ENCODE results near the gene NEK6.

Gene NEK6

DNA sequence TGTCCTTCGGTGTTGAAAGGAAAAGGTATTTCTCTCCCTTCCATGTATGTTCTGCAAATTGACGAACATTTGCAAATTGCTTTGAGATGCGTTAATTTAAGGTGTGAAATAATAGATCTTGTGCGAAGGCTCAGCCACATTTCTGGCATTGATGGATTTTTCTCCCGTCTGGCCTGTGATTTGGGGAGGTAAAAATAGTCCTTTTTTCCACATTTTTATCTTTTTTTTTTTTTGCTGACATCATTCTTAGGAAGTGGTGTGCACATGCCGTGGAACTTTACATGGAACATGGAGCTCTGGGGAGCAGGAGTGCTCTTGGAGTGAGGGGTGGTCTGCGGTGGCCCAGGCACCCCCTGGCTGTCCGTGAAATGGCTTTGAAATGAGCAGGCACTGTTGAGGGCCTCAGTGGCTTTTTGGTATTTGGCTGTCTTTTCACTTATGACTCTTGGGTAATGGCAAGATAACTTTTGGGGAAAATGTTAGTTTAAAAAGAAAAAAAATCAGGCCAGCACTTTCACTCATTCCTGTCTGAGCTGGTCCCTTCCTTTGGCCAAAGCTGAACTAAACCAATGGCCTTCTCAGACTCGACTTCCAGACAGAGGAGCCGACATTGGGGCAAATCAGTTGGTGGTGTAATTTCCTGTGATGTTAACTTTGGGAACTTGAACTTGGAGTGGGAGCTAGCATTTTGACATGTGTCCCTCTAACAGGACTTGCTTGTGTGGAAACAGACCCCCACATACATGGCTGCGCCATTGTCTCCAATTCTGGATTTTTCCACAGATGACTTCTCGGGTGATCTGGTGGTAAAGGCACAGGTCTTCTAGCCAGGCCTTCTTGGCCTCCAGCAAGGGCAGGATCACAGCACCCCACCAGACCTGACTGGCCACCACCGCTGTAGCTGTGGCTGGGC is 4.2 kb downstream of the NEK6 start:
- DNase-seq (ENCODE audit: low read depth, low spot score), result no peak

DNA sequence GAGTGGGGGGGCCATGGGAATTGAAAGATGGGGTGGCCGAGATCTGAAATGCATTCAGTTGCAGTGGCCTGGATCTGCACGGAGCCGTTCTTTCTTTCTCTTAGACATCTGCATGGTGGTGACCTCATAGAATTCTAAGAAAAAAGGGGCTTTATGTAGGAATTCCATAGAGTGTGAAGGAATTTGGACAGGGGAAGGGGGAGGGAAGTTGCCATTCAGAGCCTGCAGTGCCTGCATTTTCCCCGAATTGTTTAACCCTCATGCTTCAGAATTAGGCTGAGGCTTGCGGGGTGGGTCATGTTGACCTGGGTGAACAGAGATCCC is 4.9 kb downstream of the NEK6 start:
- peak; percentile 68 for DNase-seq (ENCODE audit: low read depth, low spot score)

DNA sequence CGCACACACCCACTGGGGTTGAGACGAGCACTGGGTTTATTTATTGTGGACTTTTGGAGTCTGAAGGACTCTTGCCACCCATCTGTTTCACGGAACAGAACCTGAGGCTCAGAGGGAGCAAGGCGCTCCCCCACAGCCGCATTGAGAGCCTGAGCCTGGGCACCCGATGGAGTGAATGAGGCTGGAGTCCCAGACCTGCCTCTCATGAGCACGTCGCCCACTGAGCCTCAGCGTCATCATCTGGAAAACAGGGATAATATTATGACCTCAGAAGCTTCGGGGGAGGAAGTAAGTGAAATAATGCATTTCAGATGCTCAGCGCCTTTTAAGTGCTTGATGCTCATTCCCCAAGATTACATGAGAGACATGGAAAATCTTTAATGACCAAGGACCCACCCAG is 5.5 kb downstream of the NEK6 start:
- no peak for DNase-seq (ENCODE audit: low read depth, low spot score)

DNA sequence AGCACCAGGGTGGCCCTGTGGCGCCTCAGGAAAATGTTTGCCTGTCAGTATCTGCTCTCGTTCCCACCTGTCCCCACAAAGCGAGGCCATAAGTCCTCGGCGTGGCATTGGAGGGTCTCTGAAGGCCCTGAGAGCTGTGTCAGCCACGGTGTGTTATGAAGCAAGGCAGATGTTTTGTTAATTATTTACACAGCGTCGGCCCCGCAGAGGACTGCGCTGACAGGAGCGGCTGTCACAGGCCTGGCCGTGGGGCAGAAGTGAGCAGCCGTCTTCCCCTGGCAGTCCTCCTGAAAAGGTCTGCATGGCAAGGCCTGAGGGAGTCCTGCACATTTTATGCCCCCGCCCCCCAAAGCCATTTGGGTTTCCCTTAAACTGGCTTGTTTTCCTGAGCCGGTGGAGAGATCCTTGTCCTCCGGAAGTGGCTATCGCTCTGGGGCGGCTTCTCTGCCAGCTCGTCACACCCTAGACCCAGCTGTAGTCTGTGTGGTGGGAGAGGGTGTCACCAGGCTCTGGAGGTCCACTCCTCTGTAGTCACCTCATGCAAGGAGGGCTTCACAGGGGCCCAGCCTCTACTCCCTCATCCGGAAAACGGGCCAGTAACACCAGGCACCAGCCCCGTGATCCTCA is 6.2 kb downstream of the NEK6 start:
- DNase-seq (ENCODE audit: low read depth, low spot score), result no peak

DNA sequence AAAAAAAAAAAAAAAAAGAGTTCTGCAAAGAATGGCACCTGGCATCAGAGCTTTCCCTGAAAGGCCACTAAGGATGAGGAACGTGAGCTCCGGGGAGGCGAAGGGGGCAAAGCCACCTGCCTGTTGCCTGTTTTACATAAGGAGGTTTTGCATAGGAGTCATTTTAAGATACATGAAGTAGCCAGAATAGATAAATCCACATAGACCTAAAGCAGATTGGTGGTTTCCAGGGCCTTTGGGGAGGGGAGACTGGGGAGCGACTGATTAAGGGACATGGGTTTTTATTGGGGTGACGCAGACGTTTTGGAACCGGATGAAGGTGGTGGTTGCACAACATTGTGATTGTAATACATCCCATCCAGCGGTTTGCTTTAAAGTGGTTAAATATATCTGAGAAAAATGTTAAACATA is 7.1 kb downstream of the NEK6 start:
- no peak for DNase-seq (ENCODE audit: low read depth, low spot score)

DNA sequence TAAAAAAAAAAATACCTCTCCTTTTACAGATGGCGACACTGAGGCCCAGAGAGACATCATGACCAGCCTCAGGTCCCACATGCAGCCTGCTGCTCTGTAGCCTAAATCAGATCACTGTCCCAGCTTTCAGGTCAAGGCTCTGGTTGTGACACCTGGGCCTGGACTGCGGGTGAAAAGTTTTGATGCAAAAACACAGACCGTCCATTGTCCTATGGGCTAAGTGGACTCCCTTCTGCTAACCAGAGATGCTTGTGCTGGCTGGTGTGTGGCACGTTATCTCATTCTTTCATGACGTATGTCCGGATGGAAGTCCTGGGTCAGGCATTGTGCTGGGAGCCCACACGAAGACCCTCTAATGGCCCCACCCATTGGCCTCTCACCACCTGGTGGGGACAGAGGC is 7.8 kb downstream of the NEK6 start:
- no peak for DNase-seq (ENCODE audit: low read depth, low spot score)

DNA sequence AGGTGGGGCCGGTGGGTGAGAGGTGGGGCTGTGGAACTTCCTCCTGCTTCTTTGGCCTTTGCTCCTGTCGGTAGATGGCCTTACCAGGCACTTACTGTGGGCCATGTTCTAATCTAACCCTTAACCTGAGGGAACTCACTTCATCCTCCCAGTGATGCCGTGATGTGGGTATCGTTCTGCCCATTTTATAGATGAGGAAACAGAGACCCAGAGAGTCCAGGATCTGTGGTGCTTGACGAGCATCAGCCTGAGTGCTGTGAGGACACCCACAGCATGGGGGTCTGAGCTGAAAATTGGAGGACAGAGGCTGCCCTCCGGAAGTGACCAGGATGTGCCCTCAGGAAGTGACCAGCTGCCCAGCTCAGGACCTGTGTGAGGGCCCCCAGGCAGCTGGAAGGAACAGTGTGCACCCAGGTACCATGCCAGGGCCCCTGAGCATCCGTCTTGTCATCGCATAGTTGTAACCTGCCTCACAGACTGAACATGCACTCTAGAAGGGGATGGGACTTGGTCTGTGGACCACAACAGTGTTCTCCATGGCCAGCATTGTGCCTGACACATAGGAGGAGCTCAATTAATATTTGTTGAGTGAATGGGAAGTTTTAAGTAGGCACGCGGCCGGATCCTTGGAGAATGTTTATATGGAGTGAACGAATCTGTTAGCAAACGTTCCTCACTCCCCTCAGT is 8.5 kb downstream of the NEK6 start:
- DNase-seq (ENCODE audit: low read depth, low spot score), result no peak

DNA sequence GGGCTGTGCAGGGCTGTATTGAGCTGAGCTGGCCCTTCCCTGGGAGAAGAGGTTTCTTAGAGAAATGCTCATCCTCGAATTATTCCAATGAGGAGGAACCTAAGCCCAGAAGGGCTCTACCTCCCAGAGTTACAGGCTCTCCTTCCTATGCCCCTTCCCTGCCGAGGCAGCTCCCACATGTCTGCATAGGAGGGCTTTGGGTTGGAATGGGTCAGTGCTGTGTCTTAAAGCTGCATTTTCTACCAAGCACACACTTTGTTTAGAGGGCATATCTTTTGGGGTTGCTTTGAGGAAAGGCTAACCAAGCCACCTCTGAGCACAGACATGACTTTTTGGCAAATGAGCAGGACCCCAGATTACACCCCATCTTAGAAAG is 9.1 kb downstream of the NEK6 start:
- DNase-seq (ENCODE audit: low read depth, low spot score), result no peak

DNA sequence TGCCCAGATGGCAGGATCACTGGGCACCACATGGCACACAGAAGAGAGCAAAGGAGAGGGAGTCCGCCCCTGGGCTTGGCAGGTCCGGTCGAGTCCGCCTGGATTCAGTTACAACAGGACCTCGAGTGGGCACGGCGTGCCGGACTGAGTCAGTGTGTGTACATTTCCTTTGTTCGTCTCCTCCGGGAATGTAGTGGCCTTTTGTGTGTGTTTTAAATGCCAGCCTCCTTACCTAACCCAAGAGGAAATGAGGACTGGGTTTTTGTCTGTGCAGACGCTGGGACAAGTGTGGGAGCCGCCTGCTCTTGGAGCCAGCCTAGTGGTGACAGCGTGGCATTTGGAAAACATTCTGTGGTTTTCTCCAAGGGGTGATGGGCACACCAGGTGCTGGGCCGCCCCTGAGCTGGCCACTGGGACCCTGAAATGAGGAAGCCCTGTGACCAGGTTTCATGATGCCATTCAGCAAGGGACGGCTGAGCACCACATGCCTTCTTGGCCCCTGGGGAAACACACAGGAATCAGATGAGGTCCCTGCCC is 9.6 kb downstream of the NEK6 start:
- DNase-seq (ENCODE audit: low read depth, low spot score), result no peak

DNA sequence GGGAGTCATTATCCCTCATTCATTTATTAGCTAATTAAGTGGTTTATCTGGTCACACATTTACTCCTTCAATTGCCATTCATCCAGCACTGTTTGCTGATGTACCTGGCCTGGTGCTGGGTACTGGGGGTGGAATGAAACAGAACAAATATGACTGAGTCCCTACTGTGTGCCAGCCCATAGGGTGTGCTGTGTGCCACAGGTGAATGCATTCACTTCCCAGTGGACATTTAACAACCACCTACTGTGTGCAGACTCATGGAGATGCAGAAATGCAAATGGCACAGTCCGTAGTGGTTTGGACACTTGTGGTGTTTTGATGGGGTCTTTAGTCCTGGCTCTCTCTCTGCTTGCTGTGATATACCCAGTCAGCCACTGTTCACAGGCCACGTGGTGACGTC is 10.5 kb downstream of the NEK6 start:
- DNase-seq (ENCODE audit: low read depth, low spot score), result no peak

DNA sequence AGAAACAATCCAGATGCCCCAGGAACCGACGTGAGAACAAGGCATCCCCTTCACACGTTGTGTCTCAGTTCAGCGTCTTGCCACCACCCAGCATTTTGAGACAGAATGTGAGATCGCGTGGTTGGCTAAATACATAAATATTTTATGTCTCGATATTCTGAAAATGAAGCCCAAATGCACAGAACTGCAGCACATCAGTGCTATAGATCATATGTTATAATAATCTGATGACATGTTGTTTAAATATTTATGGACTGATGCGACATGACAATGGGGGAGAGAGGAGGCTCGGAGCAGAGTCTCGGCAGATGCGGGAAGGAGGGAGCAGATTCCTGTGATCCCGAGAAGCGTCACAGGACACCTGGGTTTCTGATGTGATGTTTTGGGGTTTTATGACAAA is 10.9 kb downstream of the NEK6 start:
- DNase-seq (ENCODE audit: low read depth, low spot score), result no peak

DNA sequence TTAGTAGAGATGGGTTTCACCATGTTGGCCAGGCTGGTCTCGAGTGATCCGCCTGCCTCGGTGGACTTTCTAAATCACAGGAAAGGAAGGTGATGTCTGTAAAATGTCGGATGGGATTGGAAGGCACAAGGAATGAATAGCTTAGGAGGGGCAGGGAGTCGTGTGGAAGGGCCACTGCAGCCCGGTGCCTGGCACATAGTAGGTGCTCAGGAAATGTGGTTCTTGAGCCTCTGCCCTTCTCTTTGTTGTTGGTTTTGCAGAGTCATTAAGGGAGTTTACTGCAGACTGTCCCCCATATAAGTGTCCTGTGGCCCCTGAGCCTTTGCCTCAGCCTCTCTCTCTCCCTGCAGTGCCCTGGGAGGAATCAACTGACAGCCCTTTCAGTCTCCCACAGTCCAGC is 11.8 kb downstream of the NEK6 start:
- no peak for DNase-seq (ENCODE audit: low read depth, low spot score)

DNA sequence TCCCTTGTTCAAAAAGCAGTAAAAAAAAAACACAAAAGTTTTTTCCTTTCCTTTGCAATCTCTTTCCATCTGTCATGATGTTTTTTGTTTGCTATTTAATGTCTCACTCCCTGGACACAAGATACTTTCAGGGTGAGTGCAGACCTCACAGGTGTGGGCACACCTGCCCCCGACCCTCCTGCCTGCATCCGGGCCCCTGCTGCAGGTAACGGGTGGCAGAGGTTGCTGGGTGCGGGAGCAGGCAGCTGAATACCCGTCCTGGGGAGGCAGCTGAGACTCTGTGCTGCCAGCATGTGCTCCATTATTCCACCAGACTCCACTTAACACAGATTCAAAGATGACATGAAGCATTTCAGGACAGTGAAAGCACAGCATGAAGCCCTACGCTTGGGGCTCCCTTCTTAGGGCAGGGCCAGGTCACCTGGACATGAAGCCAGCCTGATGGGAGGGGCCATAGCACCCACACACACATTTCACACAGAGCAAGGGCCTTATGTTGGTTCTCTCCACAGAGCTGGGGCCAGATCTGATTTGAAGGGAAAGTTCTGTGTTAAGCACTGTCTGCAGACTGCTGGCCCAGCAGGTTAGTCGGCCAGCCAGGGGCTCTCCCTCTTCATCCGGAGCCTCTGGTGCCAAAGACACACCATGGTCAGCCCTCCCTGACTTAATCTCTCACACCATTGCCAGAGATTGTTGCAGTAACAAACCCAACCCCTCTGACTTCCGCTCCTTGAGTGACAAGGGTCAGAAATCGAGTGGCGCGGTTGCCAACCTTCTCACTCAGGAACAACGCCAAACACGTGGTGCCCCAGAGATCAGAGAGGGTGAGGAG is 13.0 kb downstream of the NEK6 start:
- DNase-seq (ENCODE audit: low read depth, low spot score), result no peak

DNA sequence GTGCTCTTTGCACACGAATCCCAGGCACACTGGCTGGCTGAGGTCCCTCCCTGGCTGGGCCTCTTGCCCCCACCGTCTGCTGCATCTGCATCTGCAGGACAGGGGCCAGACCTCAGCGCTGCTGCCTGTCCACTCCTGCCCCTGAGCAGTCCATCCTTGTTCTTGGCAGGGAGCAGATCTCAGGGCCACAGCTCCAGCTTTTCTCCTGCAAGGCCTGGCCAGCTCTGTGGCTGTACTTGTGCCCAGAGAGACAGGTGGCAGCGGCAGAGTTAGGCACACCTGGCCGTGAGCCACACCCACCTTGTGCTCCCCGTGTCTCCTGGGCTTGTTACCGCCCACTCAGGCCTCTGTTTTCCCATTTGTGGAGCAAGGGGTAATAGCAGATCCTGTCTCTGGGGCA is 13.9 kb downstream of the NEK6 start:
- DNase-seq (ENCODE audit: low read depth, low spot score), result no peak

DNA sequence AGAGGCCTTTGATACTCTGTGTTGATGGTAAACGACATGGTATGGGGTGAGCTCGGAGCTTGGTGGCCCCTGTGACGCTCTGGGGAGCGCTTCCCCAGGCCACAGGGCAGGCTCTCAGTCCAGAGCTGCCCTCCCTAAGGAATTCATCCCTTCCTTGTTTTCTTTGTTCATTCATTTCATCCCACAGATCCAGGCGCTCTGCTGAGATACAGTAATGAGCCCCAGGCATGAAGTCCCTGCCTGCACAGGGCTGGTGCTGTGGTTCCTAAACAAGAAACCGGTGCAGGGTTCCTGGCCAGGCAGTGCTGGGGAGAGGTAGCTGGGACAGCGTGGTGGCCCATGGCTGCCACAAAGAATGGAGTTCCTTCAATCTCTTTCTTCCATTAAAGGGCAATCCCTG is 14.4 kb downstream of the NEK6 start:
- peak; percentile 87 for DNase-seq (ENCODE audit: low read depth, low spot score)

DNA sequence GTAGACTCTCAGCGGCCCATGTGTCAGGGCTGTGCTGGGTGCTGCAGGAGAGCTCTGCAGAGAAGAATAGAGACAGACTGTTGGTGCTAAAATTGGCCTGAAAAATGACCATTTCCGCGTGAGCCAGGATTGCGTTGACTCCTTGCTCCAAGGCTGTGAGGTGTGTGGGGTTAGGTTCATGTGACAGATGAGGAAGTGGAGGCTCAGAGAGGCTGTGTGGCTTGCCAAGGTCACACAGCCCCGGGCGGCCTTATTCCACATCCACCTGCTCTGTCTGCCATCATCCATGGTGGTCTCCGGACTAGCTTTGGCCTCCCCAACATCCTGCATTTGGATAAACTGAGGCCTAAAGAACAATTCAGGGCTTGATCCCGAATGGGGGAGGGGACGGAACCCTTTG is 15.2 kb downstream of the NEK6 start:
- no peak for DNase-seq (ENCODE audit: low read depth, low spot score)

DNA sequence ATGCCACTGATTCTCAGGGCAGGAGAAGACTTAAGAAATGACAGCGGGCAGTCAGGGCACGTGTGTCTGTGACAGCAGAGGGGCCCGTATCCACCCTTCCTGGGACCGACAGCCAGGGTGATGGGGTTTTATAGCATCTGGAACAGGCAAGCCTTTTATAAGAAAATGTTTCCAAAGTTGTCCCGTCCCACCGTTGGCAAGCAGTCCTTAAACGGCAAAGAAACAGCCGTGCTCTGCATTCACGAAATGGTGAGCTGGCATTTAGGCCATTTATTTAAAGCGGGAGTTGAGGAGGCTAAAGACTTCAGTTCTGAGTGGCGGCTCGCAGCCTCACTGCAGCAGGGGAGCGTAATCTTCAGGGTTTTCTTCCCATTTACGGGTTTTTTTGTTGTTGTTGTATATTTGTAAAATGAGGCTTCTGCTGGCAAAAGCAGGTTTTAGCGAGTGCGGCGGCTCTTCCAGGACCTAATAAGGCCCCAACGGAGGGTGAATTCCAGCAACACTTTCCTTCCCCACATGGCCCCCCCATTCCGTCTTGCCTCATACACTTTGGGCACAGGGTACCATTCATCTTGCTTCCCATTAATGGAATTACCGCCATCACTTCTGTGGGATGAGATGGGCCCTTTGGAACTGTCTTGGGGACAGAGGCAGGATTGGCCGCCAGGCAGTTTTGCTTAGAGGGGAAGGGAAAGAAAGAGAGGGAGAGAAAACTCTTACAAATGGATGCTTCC is 15.8 kb downstream of the NEK6 start:
- no peak for DNase-seq (ENCODE audit: low read depth, low spot score)

DNA sequence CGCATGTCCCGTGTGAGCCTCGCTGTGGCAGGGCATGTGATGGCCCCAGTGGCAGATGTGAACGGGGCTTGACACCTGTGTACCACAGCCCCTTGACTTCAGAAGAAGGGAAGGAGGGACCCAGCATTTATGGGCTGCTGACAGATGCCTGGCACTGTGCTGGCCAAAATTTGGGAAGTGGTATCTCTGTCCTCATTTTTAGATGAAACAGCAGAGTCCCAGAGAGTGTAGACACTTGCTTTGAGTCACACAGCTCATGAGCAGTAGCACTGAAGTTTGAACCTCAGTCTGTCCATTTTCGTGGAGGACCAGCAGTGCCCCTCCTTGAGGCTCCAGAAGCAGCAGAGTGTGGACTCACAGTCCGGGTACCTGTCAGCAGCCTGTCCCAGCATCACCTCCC is 16.5 kb downstream of the NEK6 start:
- no peak for DNase-seq (ENCODE audit: low read depth, low spot score)

DNA sequence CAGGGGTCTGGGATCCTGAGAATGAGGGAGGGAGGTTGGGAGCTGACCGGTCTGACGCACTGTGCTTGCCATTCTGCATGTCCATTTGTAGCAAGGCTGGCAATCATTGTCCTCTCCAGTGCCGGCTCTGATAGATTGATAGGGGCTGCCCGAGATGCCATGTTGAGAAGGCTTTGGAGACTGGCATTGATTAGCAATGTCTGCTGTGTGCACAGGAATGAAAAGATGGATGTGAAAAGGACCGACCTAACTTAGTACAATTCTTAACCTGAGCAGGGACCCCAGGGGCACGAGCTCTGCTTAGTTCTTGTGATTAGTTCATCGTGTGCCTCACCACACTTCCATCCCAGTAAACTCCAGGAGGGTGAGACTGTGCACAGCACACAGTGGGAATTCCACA is 17.0 kb downstream of the NEK6 start:
- DNase-seq (ENCODE audit: low read depth, low spot score), result no peak

DNA sequence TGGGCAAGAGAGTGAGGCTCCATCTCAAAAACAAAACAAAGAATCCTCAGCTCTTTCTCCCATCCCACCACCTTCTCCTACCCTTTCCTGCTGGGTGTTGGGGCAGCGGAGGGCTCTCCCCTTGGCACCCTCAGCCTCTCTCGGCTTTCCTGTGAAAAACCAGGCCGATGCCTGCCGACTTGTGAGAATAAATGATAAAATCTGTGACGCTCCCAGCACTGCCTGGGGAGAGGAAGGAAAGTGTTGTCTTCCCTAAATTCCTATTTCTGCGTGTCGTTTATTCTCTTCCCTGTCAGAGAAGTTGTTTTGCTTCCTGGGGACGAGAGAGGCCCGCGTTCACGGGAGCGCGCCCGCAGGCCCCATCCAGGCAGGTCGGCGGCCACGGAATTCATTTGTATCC is 19.7 kb downstream of the NEK6 start:
- DNase-seq (ENCODE audit: low read depth, low spot score), result no peak

DNA sequence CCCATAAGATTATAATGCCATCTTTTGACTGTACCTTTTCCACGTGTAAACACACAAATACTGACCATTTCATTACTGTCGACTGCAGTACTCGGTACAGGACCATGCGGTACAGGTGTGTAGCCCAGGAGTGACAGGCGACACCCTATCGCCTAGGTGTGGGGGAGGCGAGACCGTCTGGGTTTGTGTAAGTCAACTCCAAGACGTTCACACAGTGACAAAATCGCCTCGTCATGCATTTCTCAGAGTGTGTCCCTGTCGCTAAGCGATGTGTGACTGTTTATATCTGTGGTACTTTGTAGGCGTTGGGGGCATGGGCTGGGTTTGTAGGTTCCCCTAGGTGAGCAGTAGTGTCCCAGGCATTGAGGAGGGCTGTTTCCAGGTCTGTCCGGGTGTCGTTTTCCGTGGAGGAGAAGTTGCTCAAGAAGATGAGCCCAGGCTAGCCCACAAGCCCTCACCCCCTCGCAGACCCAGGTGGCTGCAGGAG is 20.3 kb downstream of the NEK6 start:
- DNase-seq (ENCODE audit: low read depth, low spot score), result no peak

All from ELF-1 (cell line).